Liver (tissue), 3 donors: Measurements from ENCODE around the gene FRAS1.

ENCODE experiments used
- ATF3 ChIP-seq: IDR thresholded peaks from 2 replicates; pipeline ENCODE4 v1.6.1; 2016; ENCODE audit warnings: antibody characterized with exemption
- CTCF ChIP-seq: fragments of 150-350 bp; IDR thresholded peaks from 2 replicates; pipeline ENCODE4 v1.5.1; 2017; ENCODE audit warnings: improper control_type of control experiment, low read depth, low read length; ENCODE audit not compliant: missing input control
- FOXA1 ChIP-seq: IDR thresholded peaks from 2 replicates; pipeline ENCODE4 v1.6.1; 2016; ENCODE audit warnings: antibody characterized with exemption
- GABPA ChIP-seq, 2 donors: IDR thresholded peaks in 1 of 2; conservative IDR thresholded peaks in 1 of 2; 2 replicates each; pipeline ENCODE4 v1.6.1; 2016; ENCODE audit warnings: antibody characterized with exemption in 2 of 2, mild to moderate bottlenecking in 1 of 2, moderate library complexity in 1 of 2
- HNF4G ChIP-seq: IDR thresholded peaks from 2 replicates; pipeline ENCODE4 v1.6.1; 2016; ENCODE audit warnings: antibody characterized with exemption
- JUND ChIP-seq, 2 donors: IDR thresholded peaks; 2 replicates each; pipeline ENCODE4 v1.6.1; 2016; ENCODE audit warnings: antibody characterized with exemption in 2 of 2
- MAX ChIP-seq: IDR thresholded peaks from 2 replicates; pipeline ENCODE4 v1.6.1; 2016; ENCODE audit warnings: antibody characterized with exemption
- NR2F2 ChIP-seq: IDR thresholded peaks from 2 replicates; pipeline ENCODE4 v1.6.1; 2016; ENCODE audit warnings: antibody characterized with exemption
- RAD21 ChIP-seq, 2 donors: IDR thresholded peaks; 2 replicates each; pipeline ENCODE4 v1.6.1; 2016; ENCODE audit warnings: antibody characterized with exemption in 2 of 2, mild to moderate bottlenecking in 2 of 2
- REST ChIP-seq: IDR thresholded peaks from 2 replicates; pipeline ENCODE4 v1.6.1; 2016; ENCODE audit warnings: antibody characterized with exemption, mild to moderate bottlenecking
- SP1 ChIP-seq: IDR thresholded peaks from 2 replicates; pipeline ENCODE4 v1.6.1; 2018; ENCODE audit warnings: antibody characterized with exemption, mild to moderate bottlenecking
- TAF1 ChIP-seq: conservative IDR thresholded peaks from 2 replicates; pipeline ENCODE4 v1.6.1; 2016; ENCODE audit warnings: antibody characterized with exemption, mild to moderate bottlenecking
- YY1 ChIP-seq: IDR thresholded peaks from 2 replicates; pipeline ENCODE4 v1.6.1; 2016; ENCODE audit warnings: antibody characterized with exemption, mild to moderate bottlenecking
- ZBTB33 ChIP-seq: IDR thresholded peaks from 2 replicates; pipeline ENCODE4 v1.6.1; 2016; ENCODE audit warnings: antibody characterized with exemption
- donor health status: healthy.
- donor health status: healthy.

- TF ChIP-seq CTCF: no peak
- TF ChIP-seq REST: no peak
- no peak for TF ChIP-seq ATF3
- no peak for TF ChIP-seq MAX
- TF ChIP-seq SP1: no peak
- no peak for TF ChIP-seq TAF1
- no peak for TF ChIP-seq RAD21 (IDR thresholded peaks at IDR 0.05)
- no peak for TF ChIP-seq NR2F2
- no peak for TF ChIP-seq GABPA (IDR thresholded peaks at IDR 0.05 in 1 of 2, conservative IDR thresholded peaks at IDR 0.05 in 1 of 2)
- no peak for TF ChIP-seq HNF4G
- TF ChIP-seq JUND (IDR thresholded peaks at IDR 0.05): no peak
- no peak for TF ChIP-seq ZBTB33
- TF ChIP-seq YY1: no peak
- no peak for TF ChIP-seq FOXA1
Observed at GRCh38 chr4:78247536-78248285, 190.6 kb downstream of the FRAS1 start.
